GM18508 (cell line): ENCODE data around the gene ARHGEF39.

Experiments used
- ATAC-seq: cut with Tn5 transposase; IDR thresholded peaks from one replicate; pipeline ENCODE4 v1.9.1; 2021; ENCODE audit warnings: moderate number of reproducible peaks; ENCODE audit not compliant: insufficient read depth, unreplicated experiment

Gene ARHGEF39

DNA sequence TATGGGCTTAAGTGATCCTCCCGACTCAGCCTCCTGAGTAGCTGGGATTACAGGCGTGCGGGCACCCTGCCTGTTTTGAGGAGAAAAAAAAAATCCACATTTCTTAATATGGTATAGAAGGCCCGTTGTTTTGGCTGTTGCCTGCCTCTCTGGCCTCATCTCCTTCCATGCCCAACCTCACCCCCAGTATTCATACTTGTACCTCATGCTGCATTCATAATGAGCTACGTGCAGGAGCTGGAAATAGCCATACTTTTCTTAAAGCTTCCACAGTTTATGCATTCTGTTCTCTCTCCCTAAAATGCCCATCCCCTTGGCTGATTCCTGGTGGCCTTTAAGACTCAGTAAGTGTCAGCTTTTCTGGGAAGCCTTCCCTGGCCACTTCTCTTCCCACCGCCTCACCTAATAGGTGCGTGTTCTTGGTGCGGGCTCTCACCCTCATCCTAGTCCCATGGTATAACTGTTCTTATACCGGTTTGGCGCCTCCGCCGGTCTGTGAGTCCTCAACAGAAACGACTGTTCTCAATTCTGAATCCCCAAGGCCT is 26.8 kb upstream of the ARHGEF39 start:
- ATAC-seq: no peak

DNA sequence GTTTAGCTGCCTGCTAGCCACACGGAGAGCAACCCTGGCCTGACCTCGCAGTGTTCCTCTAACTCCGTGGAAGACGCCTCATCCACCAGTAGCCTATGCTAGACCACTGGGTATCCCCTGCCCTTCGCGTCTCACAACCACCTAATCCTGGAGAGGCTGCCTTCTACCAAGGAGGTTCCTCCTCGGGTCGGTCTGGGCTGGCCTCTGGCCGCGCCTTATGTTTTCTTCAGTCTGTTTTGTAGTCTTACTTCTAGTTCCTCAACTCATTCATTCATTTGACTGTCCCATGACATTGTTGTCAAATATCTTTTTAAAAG is 26.3 kb upstream of the ARHGEF39 start:
- no peak for ATAC-seq

GRCh38 chr9:35690614-35691333 is 25.8 kb upstream of the ARHGEF39 start:
- ATAC-seq: no peak

- no peak for ATAC-seq
Observed at GRCh38 chr9:35690294-35690613, 25.3 kb upstream of the ARHGEF39 start.

GRCh38 chr9:35689542-35690293 is 24.7 kb upstream of the ARHGEF39 start, which contains the start of gene TPM2:
TSS of gene TPM2 (minus strand) at chr9:35689925. CDS start at chr9:35689817, 108 bp downstream.
- no peak for ATAC-seq

DNA sequence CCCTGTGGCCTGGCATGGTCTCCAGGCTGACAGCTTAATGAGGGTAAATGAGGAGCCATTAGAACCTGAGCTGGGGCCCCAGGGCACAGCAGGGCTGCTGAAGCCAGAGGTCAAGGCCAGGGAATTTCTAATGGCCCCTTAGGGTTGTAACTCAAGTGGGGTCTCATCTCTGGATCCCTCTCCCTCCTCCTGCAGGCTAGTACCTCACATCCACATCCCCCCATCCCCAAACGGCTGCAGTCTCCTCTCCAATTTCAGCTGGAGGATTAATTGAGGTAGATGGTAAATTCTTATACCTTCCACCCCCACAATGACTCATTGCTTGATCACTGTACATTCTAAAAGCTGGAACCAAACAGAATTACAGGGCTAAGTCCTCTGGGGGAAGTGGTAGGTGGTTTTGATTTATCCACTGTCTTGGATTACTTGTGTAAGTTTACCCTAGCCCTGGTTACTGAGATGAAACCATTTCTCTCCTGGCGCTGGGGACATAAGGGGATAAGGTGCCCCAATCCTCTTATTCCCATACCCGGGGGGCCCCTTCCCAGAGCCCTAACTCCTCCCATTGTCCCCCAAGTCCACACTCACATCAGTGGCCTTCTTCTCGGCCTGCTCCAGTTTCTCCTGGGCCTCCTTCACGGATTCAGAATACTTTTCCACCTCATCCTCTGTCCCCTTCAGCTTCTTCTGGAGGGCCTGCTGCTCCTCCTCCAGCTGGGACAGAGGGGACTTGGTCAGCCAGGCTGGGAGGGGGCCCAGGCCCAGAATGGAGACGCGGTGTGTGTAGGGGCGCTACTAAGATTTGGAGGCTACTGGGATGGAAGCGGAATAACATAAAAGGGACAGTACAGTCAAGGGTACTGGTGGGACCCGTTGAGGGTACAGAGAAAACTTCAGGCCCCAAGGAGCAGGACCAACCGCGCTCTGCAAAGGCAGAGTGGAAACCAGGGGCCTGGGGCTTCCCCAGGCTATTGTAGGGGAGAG is 23.9 kb upstream of the ARHGEF39 start:
- no peak for ATAC-seq

DNA sequence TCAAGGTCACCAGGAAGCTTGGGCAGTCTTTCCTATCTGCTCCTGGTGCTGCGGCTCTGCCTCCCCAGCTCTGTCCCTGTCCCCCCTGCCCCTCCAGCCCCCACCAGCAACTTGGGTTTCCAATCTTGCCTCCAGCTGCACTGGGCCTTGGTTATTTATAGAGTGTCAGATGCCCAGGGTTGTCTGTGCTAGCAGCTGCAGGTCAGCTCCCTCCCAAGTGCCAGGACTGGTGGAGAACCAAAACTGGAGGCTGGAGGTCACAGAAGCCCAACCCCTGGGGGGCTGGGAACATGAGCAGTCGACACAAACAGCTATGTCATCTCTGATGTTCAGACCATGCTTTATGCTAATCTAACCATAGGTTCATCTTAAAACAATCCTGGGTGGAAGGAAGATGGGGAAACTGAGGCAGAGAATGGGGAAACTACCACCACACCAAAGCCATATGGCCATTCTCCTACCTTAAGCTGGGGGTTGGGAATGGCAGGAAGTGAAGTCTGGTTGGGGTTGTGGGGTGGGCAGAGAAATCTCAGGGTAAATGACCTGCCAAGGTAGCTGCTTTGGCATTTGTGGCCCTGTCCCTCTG is 23.1 kb upstream of the ARHGEF39 start:
- ATAC-seq: no peak

GRCh38 chr9:35687306-35687705 is 22.3 kb upstream of the ARHGEF39 start:
- no peak for ATAC-seq

DNA sequence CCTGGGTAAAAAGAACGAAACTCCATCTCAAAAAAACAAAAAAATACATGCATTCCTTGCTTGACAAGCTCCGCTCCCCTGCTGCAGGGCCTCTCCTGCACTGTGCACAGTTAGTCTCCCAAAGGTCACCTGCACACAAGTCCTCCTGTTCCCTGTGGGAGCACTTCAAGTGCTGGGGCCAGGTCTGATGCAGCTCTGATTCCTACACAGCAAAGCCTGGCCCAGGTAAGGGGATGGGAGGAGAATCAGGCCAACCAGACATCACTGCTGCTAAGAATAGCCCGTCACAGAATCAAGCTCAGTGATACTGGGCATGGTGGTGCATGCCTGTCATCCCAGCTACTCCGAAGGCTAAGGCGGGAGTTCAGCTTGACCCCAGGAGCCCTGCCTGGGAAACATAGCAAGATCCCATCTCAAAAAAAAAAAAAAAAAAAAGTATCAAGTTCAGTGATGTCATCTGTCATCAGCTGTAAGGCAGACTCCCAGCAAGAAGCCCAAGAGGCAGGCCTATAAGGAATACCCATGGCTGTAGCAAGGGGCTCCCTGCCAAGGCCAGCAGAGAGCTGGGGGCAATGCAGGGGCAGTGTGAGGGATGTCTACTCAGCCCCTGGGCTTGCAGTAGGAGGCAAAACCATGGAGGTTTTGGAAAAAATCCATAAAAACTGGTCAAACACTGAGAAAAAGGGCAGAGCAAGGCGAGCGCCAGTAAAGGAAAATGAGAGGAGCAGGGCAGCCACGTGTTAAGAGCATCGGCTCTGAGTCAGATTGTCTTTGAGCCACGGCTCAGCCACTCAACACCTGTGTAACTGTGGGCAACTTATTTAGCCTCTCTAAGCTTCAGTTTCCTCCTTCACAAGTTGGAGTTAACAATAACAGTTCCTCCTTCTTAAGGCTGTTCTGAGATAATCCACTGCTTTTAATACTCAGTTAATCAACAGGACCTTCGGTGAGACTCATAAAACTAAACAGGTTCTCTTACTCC is 21.5 kb upstream of the ARHGEF39 start:
- ATAC-seq: no peak

GRCh38 chr9:35685506-35685905 is 20.5 kb upstream of the ARHGEF39 start:
- no peak for ATAC-seq

- no peak for ATAC-seq
Observed at GRCh38 chr9:35684921-35685320, 19.9 kb upstream of the ARHGEF39 start.

- ATAC-seq: no peak
Observed at GRCh38 chr9:35683323-35683722, 18.3 kb upstream of the ARHGEF39 start.

- no peak for ATAC-seq
Observed at GRCh38 chr9:35682520-35683315, 17.7 kb upstream of the ARHGEF39 start.

GRCh38 chr9:35682051-35682450 is 17.1 kb upstream of the ARHGEF39 start:
- no peak for ATAC-seq

- ATAC-seq: no peak
Observed at GRCh38 chr9:35681341-35682002, 16.5 kb upstream of the ARHGEF39 start.

DNA sequence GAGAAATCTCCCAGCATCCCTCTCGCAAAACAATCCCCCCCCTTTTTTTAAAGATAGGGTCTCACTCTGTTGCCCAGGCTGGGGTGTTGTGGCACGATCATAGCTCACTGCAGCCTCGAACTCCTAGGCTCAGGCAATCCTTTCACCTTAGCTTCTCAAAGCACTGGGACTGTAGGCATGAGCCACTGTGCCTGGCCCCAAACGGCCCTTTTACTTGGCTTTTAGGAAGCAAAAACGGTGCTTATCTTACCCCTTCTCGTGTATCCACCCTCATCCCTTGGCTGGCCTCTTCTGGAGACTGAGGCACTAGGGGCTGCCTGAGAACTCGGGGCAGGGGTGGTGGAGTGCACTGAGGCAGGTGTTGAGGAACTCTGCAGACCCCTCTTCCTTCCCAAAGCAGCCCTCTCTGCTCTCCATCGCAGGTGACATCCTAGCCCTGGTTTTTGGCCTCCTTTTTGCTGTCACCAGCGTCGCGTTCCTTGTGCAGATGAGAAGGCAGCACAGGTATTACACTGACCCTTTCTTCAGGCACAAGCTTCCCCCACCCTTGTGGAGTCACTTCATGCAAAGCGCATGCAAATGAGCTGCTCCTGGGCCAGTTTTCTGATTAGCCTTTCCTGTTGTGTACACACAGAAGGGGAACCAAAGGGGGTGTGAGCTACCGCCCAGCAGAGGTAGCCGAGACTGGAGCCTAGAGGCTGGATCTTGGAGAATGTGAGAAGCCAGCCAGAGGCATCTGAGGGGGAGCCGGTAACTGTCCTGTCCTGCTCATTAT is 15.5 kb upstream of the ARHGEF39 start:
- ATAC-seq: no peak

- ATAC-seq: no peak
Observed at GRCh38 chr9:35679766-35680330, 14.9 kb upstream of the ARHGEF39 start.
